ENCODE data around the gene FAM181B. TPM values are rescaled to one million over a fixed set of nuclear protein-coding genes. Genes with fewer than 3 reads are reported as not detected.
A peak's percentile ranks its signal among the peaks of the same experiment; 100 is the strongest.

The FAM181B gene, protein sequence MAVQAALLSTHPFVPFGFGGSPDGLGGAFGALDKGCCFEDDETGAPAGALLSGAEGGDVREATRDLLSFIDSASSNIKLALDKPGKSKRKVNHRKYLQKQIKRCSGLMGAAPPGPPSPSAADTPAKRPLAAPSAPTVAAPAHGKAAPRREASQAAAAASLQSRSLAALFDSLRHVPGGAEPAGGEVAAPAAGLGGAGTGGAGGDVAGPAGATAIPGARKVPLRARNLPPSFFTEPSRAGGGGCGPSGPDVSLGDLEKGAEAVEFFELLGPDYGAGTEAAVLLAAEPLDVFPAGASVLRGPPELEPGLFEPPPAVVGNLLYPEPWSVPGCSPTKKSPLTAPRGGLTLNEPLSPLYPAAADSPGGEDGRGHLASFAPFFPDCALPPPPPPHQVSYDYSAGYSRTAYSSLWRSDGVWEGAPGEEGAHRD
- under 1 TPM in 2 of 4 donors, not detected in 2; 0.55 to 0.64 TPM for total RNA-seq

DNA sequence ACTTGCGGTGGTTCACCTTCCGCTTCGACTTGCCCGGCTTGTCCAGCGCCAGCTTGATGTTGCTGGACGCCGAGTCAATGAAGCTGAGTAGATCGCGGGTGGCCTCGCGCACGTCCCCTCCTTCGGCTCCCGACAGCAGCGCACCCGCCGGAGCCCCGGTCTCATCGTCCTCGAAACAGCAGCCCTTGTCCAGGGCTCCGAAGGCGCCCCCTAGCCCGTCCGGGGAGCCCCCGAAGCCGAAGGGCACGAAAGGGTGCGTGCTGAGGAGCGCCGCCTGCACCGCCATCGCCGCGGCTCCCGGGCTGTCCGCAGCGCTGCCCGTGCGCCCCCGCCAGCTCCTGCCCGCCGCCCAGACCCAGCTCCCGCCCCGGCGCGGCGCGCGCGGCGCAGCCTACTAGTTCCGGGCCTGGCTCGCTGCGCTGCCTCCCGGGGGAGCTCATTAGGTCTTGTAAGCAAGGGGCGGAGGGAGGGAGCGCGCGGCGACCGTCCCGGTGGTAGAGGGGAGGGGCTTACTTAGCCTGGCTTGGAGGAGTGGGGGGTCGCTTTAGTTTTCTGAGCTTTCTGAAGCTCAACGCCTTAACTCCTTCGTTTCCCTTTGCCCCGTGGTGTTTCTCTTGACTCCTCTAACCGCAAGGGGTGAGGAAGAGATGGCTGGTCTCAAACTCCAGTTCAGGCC lies at the start of gene FAM181B:
Gene FAM181B, minus strand, starts transcription at position 421 of the 676 bp plus-strand sequence. Its CDS starts 135 bp downstream, at position 286.
- peak; percentile 38 for DNase-seq
- intact Hi-C loops (cut with DNase I; ENCODE audit: low total_unique reads), result no loop called here
- Histone ChIP-seq H3K27me3 (peaks cover 70% of the 10 kb centered on the region), H3K36me3 (no peaks in the 10 kb centered on the region), H3K27ac (peak within 1 kb of the TSS; percentile 23 to 57 (median 38)), H3K4me1 (peaks cover 0 to 10% (median 7%) of the 10 kb centered on the region in 4 donors), H3K4me3 (peak within 1 kb of the TSS; percentile 42 to 60 (median 50)), H3K9me3 (no peaks in the 10 kb centered on the region)
- WGBS, 2 donors (ENCODE audit: low coverage in 1 of 2), result 3% methylated on average over 50 of the region's 67 CpGs; no CpG with 5 or more reads in 1 of the 2 donors
- in situ Hi-C loops (cut with MboI; ENCODE audit: low pct_ligation_motif_present in 1 of 4, low pct_unique_long_range_greater_than_20kb in 1 of 4, low sequenced_read_pairs in 3 of 4), result no loop called here
- TF ChIP-seq POLR2A (IDR thresholded peaks at IDR 0.05) (no peak), POLR2AphosphoS5 (IDR thresholded peaks at IDR 0.05) (no peak), EP300 (IDR thresholded peaks at IDR 0.05; ENCODE audit: low read depth) (no peak)
- TF ChIP-seq, protein P1, sequence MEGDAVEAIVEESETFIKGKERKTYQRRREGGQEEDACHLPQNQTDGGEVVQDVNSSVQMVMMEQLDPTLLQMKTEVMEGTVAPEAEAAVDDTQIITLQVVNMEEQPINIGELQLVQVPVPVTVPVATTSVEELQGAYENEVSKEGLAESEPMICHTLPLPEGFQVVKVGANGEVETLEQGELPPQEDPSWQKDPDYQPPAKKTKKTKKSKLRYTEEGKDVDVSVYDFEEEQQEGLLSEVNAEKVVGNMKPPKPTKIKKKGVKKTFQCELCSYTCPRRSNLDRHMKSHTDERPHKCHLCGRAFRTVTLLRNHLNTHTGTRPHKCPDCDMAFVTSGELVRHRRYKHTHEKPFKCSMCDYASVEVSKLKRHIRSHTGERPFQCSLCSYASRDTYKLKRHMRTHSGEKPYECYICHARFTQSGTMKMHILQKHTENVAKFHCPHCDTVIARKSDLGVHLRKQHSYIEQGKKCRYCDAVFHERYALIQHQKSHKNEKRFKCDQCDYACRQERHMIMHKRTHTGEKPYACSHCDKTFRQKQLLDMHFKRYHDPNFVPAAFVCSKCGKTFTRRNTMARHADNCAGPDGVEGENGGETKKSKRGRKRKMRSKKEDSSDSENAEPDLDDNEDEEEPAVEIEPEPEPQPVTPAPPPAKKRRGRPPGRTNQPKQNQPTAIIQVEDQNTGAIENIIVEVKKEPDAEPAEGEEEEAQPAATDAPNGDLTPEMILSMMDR (IDR thresholded peaks at IDR 0.05), result no peak

DNA sequence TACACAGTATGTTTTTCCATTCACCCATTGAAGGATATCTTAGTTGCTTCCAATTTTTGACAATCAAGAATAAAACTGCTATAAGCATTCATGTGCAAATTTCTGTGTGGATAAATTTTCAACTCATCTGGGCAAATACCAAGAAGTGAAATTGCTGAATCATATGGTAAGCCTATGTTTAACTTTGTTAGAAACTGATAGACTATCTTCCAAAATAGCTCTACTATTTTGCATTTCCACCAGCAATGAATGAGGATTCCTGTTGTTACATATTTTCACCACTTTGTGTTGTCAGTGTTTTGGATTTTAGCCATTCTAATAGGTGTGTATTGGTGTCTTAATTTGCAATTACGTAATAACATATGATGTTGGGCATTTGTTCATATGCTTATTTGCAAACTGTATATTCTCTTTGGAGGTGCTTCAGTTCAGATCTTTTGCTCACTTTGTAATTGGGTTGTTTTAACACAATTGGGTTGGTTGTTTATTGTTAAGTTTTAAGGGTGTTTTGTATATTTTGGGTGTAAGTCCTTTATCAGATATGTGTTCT lies 49.2 kb upstream of the FAM181B start:
- 73 to 92% methylated on average over 1 of the region's 1 CpG for WGBS, 2 donors (ENCODE audit: low coverage in 1 of 2)

DNA sequence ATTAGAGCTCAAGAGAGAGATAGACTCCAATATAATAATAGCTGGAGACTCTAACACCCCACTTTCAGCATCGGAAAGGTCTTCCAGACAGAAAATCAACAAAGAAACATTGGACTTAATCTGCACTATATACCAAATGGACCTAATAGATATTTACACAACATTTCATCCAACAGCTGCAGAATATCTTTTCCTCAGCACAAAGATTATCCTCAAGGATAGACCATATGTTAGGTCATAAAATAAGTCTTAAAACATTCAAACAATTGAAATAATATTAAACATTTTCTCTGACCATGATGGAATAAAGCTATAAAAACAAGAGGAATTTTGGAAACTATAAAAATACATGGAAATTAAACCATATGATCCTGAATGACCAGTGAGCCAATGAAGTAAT lies 45.1 kb upstream of the FAM181B start:
- Histone ChIP-seq H3K36me3 (no peaks in the 10 kb centered on the region), H3K27me3 (no peaks in the 10 kb centered on the region), H3K4me3 (no peak overlapping the region), H3K9me3 (peaks cover 0 to 4% of the 10 kb centered on the region in 2 donors), H3K4me1 (no peaks in the 10 kb centered on the region), H3K27ac (no peak overlapping the region)
- no peak for TF ChIP-seq POLR2A (IDR thresholded peaks at IDR 0.05)
- TF ChIP-seq, protein P1 (IDR thresholded peaks at IDR 0.05), result no peak
- TF ChIP-seq EP300 (IDR thresholded peaks at IDR 0.05; ENCODE audit: low read depth), result no peak
- TF ChIP-seq POLR2AphosphoS5 (IDR thresholded peaks at IDR 0.05), result no peak
- in situ Hi-C loops (cut with MboI; ENCODE audit: low pct_ligation_motif_present in 1 of 4, low pct_unique_long_range_greater_than_20kb in 1 of 4, low sequenced_read_pairs in 3 of 4) (no loop called here), intact Hi-C loops (cut with DNase I; ENCODE audit: low total_unique reads) (no loop called here)
- no peak for DNase-seq
- WGBS, 2 donors (ENCODE audit: low coverage in 1 of 2), result 50 to 60% methylated on average over 1 of the region's 1 CpG

More for the DNA sequence above, 49.2 kb upstream of the FAM181B start:
- Histone ChIP-seq H3K4me3 (no peak overlapping the region), H3K9me3 (no peaks in the 10 kb centered on the region), H3K27me3 (no peaks in the 10 kb centered on the region), H3K36me3 (no peaks in the 10 kb centered on the region), H3K27ac (no peak overlapping the region), H3K4me1 (no peaks in the 10 kb centered on the region)
- in situ Hi-C loops (cut with MboI; ENCODE audit: low pct_ligation_motif_present in 1 of 4, low pct_unique_long_range_greater_than_20kb in 1 of 4, low sequenced_read_pairs in 3 of 4), result no loop called here
- DNase-seq, result no peak
- intact Hi-C loops (cut with DNase I; ENCODE audit: low total_unique reads), result no loop called here
- no peak for TF ChIP-seq POLR2A (IDR thresholded peaks at IDR 0.05)
- no peak for TF ChIP-seq EP300 (IDR thresholded peaks at IDR 0.05; ENCODE audit: low read depth)
- TF ChIP-seq POLR2AphosphoS5 (IDR thresholded peaks at IDR 0.05), result no peak
- TF ChIP-seq, protein P1 (IDR thresholded peaks at IDR 0.05), result no peak

DNA sequence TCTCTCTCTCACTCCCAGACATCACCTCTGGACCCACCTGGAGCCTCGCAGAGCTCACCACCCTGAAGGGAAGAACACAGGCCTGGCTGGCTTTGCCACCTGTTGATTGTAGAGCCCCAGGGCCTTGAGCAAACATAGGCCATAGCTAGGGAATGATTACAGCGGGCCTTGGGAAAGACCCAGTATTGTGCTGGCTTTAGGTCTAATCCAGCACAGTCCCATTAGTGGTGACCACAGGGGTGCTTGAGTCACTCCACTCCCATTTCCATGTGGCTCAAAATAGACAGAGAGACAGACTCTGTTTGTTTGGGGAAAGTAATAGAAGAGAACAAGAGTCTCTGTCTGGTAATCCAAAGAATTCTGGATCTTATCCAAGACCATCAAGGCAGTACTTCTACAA lies 42.7 kb upstream of the FAM181B start:
- Histone ChIP-seq H3K27ac (no peak overlapping the region), H3K9me3 (peaks cover 0 to 4% of the 10 kb centered on the region in 2 donors), H3K27me3 (no peaks in the 10 kb centered on the region), H3K4me1 (no peaks in the 10 kb centered on the region), H3K36me3 (no peaks in the 10 kb centered on the region), H3K4me3 (no peak overlapping the region)
- WGBS, 2 donors (ENCODE audit: low coverage in 1 of 2), result 80 to 86% methylated on average over 1 to 2 of the region's 2 CpGs
- no peak for DNase-seq
- in situ Hi-C loops (cut with MboI; ENCODE audit: low pct_ligation_motif_present in 1 of 4, low pct_unique_long_range_greater_than_20kb in 1 of 4, low sequenced_read_pairs in 3 of 4), result no loop called here
- TF ChIP-seq, protein P1 (IDR thresholded peaks at IDR 0.05), result no peak
- TF ChIP-seq POLR2AphosphoS5 (IDR thresholded peaks at IDR 0.05) (no peak), POLR2A (IDR thresholded peaks at IDR 0.05) (no peak), EP300 (IDR thresholded peaks at IDR 0.05; ENCODE audit: low read depth) (no peak)
- intact Hi-C loops (cut with DNase I; ENCODE audit: low total_unique reads), result no loop called here
